DOHH2 (cell line): ENCODE measurements around the gene HERC5.

Experiments
- CTCF ChIP-seq: fragments of 200-600 bp; sonication (generic); IDR thresholded peaks from one replicate; pipeline ENCODE4 v1.5.1; 2014; ENCODE audit warnings: antibody characterized with exemption, mild to moderate bottlenecking, low read depth, low read length; ENCODE audit not compliant: poor library complexity, severe bottlenecking
- EZH2phosphoT487 ChIP-seq: fragments of 200-600 bp; sonication (generic); IDR thresholded peaks from 2 replicates; pipeline ENCODE4 v1.6.1; 2017; ENCODE audit warnings: borderline replicate concordance, mild to moderate bottlenecking, antibody characterized with exemption, low read length, moderate library complexity, mixed read lengths

GRCh38 chr4:88445252-88445651 lies 11.7 kb upstream of the HERC5 start:
- TF ChIP-seq CTCF = no peak
- TF ChIP-seq EZH2phosphoT487 = no peak
